Measurements from ENCODE around the gene POLE. TPM values are rescaled to one million over a fixed set of nuclear protein-coding genes. Genes with fewer than 3 reads are reported as not detected.

The POLE gene
- total RNA-seq, 1 experiment from 2014 or later, result 147 TPM

DNA sequence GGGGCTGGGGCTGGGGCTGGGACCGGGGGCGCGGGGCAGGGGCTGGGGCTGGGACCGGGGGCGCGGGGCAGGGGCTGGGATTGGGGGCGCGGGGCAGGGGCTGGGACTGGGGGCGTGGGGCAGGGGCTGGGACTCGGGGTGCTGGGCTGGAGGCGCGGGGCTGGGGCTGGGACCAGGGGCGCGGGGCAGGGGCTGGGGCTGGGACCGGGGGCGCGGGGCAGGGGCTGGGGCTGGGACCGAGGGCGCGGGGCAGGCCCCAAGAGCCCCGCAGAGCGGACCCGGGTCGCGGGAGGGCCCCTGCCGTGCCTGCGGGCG lies 68.1 kb downstream of the POLE start:
- Histone ChIP-seq H3K79me2 (ENCODE audit: insufficient read depth, low read length) (no peaks in the 10 kb centered on the region), H4K8ac (replicated peaks; ENCODE audit: insufficient read length, low read depth, low read length) (no peak overlapping the region), H4K20me1 (ENCODE audit: control insufficient read depth, insufficient read depth, insufficient read length) (no peaks in the 10 kb centered on the region), H4K91ac (ENCODE audit: insufficient read length, low read depth, low read length) (no peak overlapping the region), H3K27ac (ENCODE audit: insufficient read length, low read depth, low read length) (no peak overlapping the region), H2BK5ac (ENCODE audit: insufficient read length, low read length) (no peak overlapping the region), H3K23me2 (ENCODE audit: insufficient read length, low read depth, low read length, poor library complexity, severe bottlenecking) (no peaks in the 10 kb centered on the region), H3K18ac (ENCODE audit: insufficient read length, low read depth, low read length) (no peak overlapping the region), H2AFZ (ENCODE audit: low read length) (no peak overlapping the region), H3K9me3 (ENCODE audit: control insufficient read depth, low read depth, low read length) (peaks cover 20% of the 10 kb centered on the region), H2BK20ac (ENCODE audit: low read depth, low read length, poor library complexity, severe bottlenecking) (no peak overlapping the region), H2BK12ac (ENCODE audit: insufficient read length, low read depth, low read length) (no peak overlapping the region), H3K14ac (ENCODE audit: insufficient read depth, low read length) (no peak overlapping the region), H2BK15ac (ENCODE audit: low read depth, low read length) (no peak overlapping the region), H2BK120ac (ENCODE audit: low read depth, low read length, poor library complexity, severe bottlenecking) (no peak overlapping the region), H3T11ph (ENCODE audit: low read length) (no peak overlapping the region), H3K4me1 (ENCODE audit: insufficient read depth, low read length) (no peaks in the 10 kb centered on the region), H3K9ac (ENCODE audit: extremely low read depth, insufficient read length, low read length) (no peak overlapping the region), H2AK5ac (ENCODE audit: insufficient read length, low read length) (no peak overlapping the region), H3K4ac (ENCODE audit: low read depth, low read length) (no peak overlapping the region), H3K27me3 (ENCODE audit: insufficient read depth, low read length) (peaks cover 27% of the 10 kb centered on the region), H3K79me1 (ENCODE audit: insufficient read depth, low read depth, low read length, poor library complexity, severe bottlenecking) (no peaks in the 10 kb centered on the region), H3K4me2 (ENCODE audit: insufficient read depth, insufficient read length, low read length) (no peak overlapping the region), H3K23ac (ENCODE audit: insufficient read length, low read depth, low read length) (no peak overlapping the region), H4K5ac (ENCODE audit: insufficient read length, low read depth, low read length) (no peak overlapping the region), H3K56ac (ENCODE audit: insufficient read length, low read depth, low read length) (no peak overlapping the region)
- no peak for DNase-seq
- Mint-ChIP-seq H3K36me3 (ENCODE audit: insufficient read depth in 1 of 3, low read depth in 3 of 3) (peaks cover 8 to 11% (median 9%) of the 10 kb centered on the region in 3 experiments; a peak in 6 of 7 replicates), H3K4me1 (peaks cover 5 to 15% of the 10 kb centered on the region in 2 experiments), H3K9me3 (peaks cover 21 to 23% of the 10 kb centered on the region in 2 experiments), H3K27ac (no peak overlapping the region), H3K27me3 (ENCODE audit: low read depth) (peaks cover 59% of the 10 kb centered on the region), H3K4me3 (no peak overlapping the region)
- TF ChIP-seq, protein P1, sequence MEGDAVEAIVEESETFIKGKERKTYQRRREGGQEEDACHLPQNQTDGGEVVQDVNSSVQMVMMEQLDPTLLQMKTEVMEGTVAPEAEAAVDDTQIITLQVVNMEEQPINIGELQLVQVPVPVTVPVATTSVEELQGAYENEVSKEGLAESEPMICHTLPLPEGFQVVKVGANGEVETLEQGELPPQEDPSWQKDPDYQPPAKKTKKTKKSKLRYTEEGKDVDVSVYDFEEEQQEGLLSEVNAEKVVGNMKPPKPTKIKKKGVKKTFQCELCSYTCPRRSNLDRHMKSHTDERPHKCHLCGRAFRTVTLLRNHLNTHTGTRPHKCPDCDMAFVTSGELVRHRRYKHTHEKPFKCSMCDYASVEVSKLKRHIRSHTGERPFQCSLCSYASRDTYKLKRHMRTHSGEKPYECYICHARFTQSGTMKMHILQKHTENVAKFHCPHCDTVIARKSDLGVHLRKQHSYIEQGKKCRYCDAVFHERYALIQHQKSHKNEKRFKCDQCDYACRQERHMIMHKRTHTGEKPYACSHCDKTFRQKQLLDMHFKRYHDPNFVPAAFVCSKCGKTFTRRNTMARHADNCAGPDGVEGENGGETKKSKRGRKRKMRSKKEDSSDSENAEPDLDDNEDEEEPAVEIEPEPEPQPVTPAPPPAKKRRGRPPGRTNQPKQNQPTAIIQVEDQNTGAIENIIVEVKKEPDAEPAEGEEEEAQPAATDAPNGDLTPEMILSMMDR (conservative IDR thresholded peaks at IDR 0.05), result no peak
- WGBS (ENCODE audit: extremely low coverage, insufficient read length, low lambda C conversion rate), result no CpG with 5 or more reads among the region's 28 CpGs

Measured in H9 (cell line).